Epithelial cell of esophagus (primary cell): ENCODE measurements around the gene USP20.

ENCODE experiments used
- DNase-seq: peaks from one replicate; pipeline ENCODE4 v3.0.0; 2010; ENCODE audit warnings: low read depth
- H3K4me3 ChIP-seq: 2 replicates; pipeline ENCODE4 v1.5.1; 2011; ENCODE audit warnings: mild to moderate bottlenecking, low read length, control low read depth
- TF ChIP-seq, protein P1 (sequence below): IDR thresholded peaks from 2 replicates; pipeline ENCODE4 v1.5.1; 2011; ENCODE audit warnings: low read depth, mild to moderate bottlenecking, low read length, control low read depth, inconsistent platforms; ENCODE audit not compliant: insufficient read depth; ENCODE audit errors: missing control alignments

USP20 gene

DNA sequence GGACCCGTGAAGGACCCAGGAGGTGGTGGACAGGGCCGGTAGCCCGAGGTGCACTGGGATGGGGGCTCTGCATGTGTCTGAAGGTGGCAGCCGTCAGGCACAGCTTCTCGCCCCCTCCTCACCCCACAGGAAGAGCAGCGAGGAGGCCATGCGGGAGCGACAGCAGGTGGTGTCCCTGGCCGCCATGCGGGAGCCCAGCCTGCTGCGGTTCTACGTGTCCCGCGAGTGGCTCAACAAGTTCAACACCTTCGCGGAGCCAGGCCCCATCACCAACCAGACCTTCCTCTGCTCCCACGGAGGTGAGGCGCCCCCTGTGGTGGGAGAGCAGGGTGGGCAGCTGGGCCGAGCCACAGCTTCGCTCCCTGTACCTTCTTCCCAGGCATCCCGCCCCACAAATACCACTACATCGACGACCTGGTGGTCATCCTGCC lies 39.9 kb downstream of the USP20 start:
- TF ChIP-seq, protein P1, sequence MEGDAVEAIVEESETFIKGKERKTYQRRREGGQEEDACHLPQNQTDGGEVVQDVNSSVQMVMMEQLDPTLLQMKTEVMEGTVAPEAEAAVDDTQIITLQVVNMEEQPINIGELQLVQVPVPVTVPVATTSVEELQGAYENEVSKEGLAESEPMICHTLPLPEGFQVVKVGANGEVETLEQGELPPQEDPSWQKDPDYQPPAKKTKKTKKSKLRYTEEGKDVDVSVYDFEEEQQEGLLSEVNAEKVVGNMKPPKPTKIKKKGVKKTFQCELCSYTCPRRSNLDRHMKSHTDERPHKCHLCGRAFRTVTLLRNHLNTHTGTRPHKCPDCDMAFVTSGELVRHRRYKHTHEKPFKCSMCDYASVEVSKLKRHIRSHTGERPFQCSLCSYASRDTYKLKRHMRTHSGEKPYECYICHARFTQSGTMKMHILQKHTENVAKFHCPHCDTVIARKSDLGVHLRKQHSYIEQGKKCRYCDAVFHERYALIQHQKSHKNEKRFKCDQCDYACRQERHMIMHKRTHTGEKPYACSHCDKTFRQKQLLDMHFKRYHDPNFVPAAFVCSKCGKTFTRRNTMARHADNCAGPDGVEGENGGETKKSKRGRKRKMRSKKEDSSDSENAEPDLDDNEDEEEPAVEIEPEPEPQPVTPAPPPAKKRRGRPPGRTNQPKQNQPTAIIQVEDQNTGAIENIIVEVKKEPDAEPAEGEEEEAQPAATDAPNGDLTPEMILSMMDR, result no peak
- H3K4me3 ChIP-seq, result no peak overlapping the region
- DNase-seq, result no peak

DNA sequence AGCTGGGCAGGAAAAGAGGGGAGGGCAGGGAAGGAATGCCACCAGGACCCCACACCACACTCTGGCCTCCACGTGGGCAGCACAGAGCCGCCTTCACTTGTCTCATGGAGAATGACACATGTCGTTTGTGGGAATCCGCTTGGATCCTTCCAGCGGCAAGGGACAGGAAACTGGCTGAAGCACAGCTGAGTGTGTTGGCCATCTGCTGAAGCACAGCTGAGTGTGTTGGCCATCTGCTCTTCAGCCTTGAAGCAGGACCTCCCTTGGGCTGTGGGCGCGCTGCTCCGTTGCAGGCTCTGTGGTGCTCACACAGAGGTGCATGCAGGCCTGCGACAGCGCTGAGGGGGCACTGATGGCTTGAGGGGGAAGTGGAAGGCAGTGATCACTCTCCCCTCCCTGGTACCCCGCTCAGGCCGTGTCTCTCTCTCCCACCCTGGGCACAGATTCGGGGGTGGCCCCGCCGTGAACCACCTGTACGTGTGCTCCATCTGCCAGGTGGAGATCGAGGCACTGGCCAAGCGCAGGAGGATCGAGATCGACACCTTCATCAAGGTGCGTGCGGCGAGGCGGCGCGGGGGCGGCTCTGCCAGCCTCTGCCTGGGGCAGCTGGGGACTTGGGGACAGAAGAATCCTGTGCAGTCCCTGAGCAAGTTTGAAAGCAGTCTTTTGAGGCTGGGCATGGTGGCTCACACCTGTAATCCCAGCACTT lies 40.6 kb downstream of the USP20 start:
- DNase-seq, result no peak
- no peak overlapping the region for H3K4me3 ChIP-seq
- TF ChIP-seq, protein P1, result no peak

GRCh38 chr9:129876815-129877214 lies 41.6 kb downstream of the USP20 start:
- DNase-seq, result no peak
- no peak overlapping the region for H3K4me3 ChIP-seq
- TF ChIP-seq, protein P1, result no peak

GRCh38 chr9:129878291-129878690 lies 43.0 kb downstream of the USP20 start:
- DNase-seq, result no peak
- TF ChIP-seq, protein P1, result no peak
- no peak overlapping the region for H3K4me3 ChIP-seq

GRCh38 chr9:129879103-129879699 lies 43.9 kb downstream of the USP20 start:
- TF ChIP-seq, protein P1, result no peak
- no peak for DNase-seq
- H3K4me3 ChIP-seq, result no peak overlapping the region

- DNase-seq, result no peak
Observed at GRCh38 chr9:129879991-129880653, 44.9 kb downstream of the USP20 start.

More at GRCh38 chr9:129879991-129880653, 44.9 kb downstream of the USP20 start:
- no peak overlapping the region for H3K4me3 ChIP-seq
- TF ChIP-seq, protein P1, result no peak
